Medulla oblongata (tissue), 1 donor: ENCODE measurements around the gene H19.

Source experiments
- DNase-seq: peaks from one replicate; pipeline ENCODE4 v3.0.0-alpha.2; 2015; ENCODE audit errors: extremely low spot score

The H19 gene

GRCh38 chr11:1983601-1983961 lies 14.1 kb downstream of the H19 start:
- DNase-seq = no peak

GRCh38 chr11:1982873-1983600 lies 14.6 kb downstream of the H19 start:
- no peak for DNase-seq

GRCh38 chr11:1979607-1980006 lies 18.0 kb downstream of the H19 start:
- DNase-seq = no peak

- DNase-seq = no peak
Observed at GRCh38 chr11:1978720-1979473, 18.7 kb downstream of the H19 start.

- no peak for DNase-seq
Observed at GRCh38 chr11:1975185-1975584, 22.5 kb downstream of the H19 start.

- DNase-seq = no peak
Observed at GRCh38 chr11:1970956-1971355, 26.7 kb downstream of the H19 start.

- no peak for DNase-seq
Observed at GRCh38 chr11:1969776-1970175, 27.9 kb downstream of the H19 start.

- DNase-seq = no peak
Observed at GRCh38 chr11:1969035-1969434, 28.6 kb downstream of the H19 start.

- DNase-seq = no peak
Observed at GRCh38 chr11:1968454-1969002, 29.1 kb downstream of the H19 start.

- DNase-seq = no peak
Observed at GRCh38 chr11:1967641-1968225, 29.9 kb downstream of the H19 start.

GRCh38 chr11:1966531-1966930 lies 31.1 kb downstream of the H19 start:
- DNase-seq = no peak

- DNase-seq = no peak
Observed at GRCh38 chr11:1964955-1965354, 32.7 kb downstream of the H19 start.

GRCh38 chr11:1964348-1964747 lies 33.3 kb downstream of the H19 start:
- DNase-seq = no peak

GRCh38 chr11:1963864-1964263 lies 33.8 kb downstream of the H19 start:
- DNase-seq = no peak

- no peak for DNase-seq
Observed at GRCh38 chr11:1959786-1960185, 37.9 kb downstream of the H19 start.

- no peak for DNase-seq
Observed at GRCh38 chr11:1958367-1958766, 39.3 kb downstream of the H19 start.

- no peak for DNase-seq
Observed at GRCh38 chr11:1953489-1954266, 44.0 kb downstream of the H19 start.

- no peak for DNase-seq
Observed at GRCh38 chr11:1952806-1953482, 44.7 kb downstream of the H19 start.

GRCh38 chr11:1949922-1950321 lies 47.7 kb downstream of the H19 start:
- no peak for DNase-seq

GRCh38 chr11:1949302-1949701 lies 48.3 kb downstream of the H19 start:
- DNase-seq = no peak

- DNase-seq = no peak
Observed at GRCh38 chr11:1948389-1948788, 49.3 kb downstream of the H19 start.
